H9 (cell line): Measurements from ENCODE around the gene CPNE5. TPM values are rescaled to one million over a fixed set of nuclear protein-coding genes. Genes with fewer than 3 reads are reported as not detected.

Experiments
- DNase-seq: peaks from one replicate; pipeline ENCODE4 v3.0.0-alpha.2; 2017
- H2AFZ ChIP-seq: one replicate; pipeline ENCODE4 v1.6.1; 2013; ENCODE audit warnings: mild to moderate bottlenecking, low read length, control low read depth, moderate library complexity
- H2AK5ac ChIP-seq: 2 replicates; pipeline ENCODE4 v1.6.1; 2013; ENCODE audit warnings: low read length, control low read depth, mixed read lengths; ENCODE audit not compliant: insufficient read length
- H2BK120ac ChIP-seq: one replicate; pipeline ENCODE4 v1.6.1; 2013; ENCODE audit warnings: low read depth, mild to moderate bottlenecking, low read length, control low read depth, inconsistent platforms; ENCODE audit not compliant: poor library complexity, severe bottlenecking
- H2BK12ac ChIP-seq: 2 replicates; pipeline ENCODE4 v1.6.1; 2013; ENCODE audit warnings: low read length, control low read depth, mixed read lengths, low read depth; ENCODE audit not compliant: insufficient read length
- H2BK15ac ChIP-seq: 2 replicates; pipeline ENCODE4 v1.6.1; 2013; ENCODE audit warnings: low read depth, low read length, control low read depth
- H2BK20ac ChIP-seq: one replicate; pipeline ENCODE4 v1.6.1; 2013; ENCODE audit warnings: low read depth, mild to moderate bottlenecking, low read length, control low read depth, inconsistent platforms; ENCODE audit not compliant: poor library complexity, severe bottlenecking
- H2BK5ac ChIP-seq: 2 replicates; pipeline ENCODE4 v1.6.1; 2013; ENCODE audit warnings: low read length, control low read depth, mixed read lengths; ENCODE audit not compliant: insufficient read length
- H3K14ac ChIP-seq: 2 replicates; pipeline ENCODE4 v1.6.1; 2013; ENCODE audit warnings: low read length, control low read depth; ENCODE audit not compliant: insufficient read depth
- H3K18ac ChIP-seq: 2 replicates; pipeline ENCODE4 v1.6.1; 2013; ENCODE audit warnings: low read depth, mild to moderate bottlenecking, mixed read lengths, low read length, control low read depth; ENCODE audit not compliant: insufficient read length
- H3K23ac ChIP-seq: 2 replicates; pipeline ENCODE4 v1.6.1; 2013; ENCODE audit warnings: low read length, control low read depth, mixed read lengths, low read depth; ENCODE audit not compliant: insufficient read length
- H3K23me2 ChIP-seq: 2 replicates; pipeline ENCODE4 v1.6.1; 2013; ENCODE audit warnings: low read depth, mild to moderate bottlenecking, mixed read lengths, low read length, control low read depth; ENCODE audit not compliant: insufficient read length, poor library complexity, severe bottlenecking
- H3K27ac ChIP-seq: 2 replicates; pipeline ENCODE4 v1.5.1; 2013; ENCODE audit warnings: low read length, control low read depth, mixed read lengths, low read depth; ENCODE audit not compliant: insufficient read length
- H3K27me3 ChIP-seq: 2 replicates; pipeline ENCODE4 v1.6.1; 2013; ENCODE audit warnings: low read length, control low read depth, inconsistent platforms; ENCODE audit not compliant: insufficient read depth
- H3K4ac ChIP-seq: 2 replicates; pipeline ENCODE4 v1.6.1; 2013; ENCODE audit warnings: low read depth, mild to moderate bottlenecking, control low read depth, inconsistent platforms, low read length, moderate library complexity
- H3K4me1 ChIP-seq: 2 replicates; pipeline ENCODE4 v1.6.1; 2013; ENCODE audit warnings: low read length, control low read depth, inconsistent platforms; ENCODE audit not compliant: insufficient read depth
- H3K4me2 ChIP-seq: 2 replicates; pipeline ENCODE4 v1.6.1; 2013; ENCODE audit warnings: low read length, control low read depth, mixed read lengths; ENCODE audit not compliant: insufficient read length, insufficient read depth
- H3K56ac ChIP-seq: 2 replicates; pipeline ENCODE4 v1.6.1; 2013; ENCODE audit warnings: low read depth, mild to moderate bottlenecking, mixed read lengths, low read length, control low read depth; ENCODE audit not compliant: insufficient read length
- H3K79me1 ChIP-seq: 2 replicates; pipeline ENCODE4 v1.6.1; 2013; ENCODE audit warnings: low read depth, mild to moderate bottlenecking, moderate library complexity, low read length, control low read depth, inconsistent platforms; ENCODE audit not compliant: insufficient read depth, poor library complexity, severe bottlenecking
- H3K79me2 ChIP-seq: 2 replicates; pipeline ENCODE4 v1.6.1; 2013; ENCODE audit warnings: low read length, control low read depth, inconsistent platforms; ENCODE audit not compliant: insufficient read depth
- H3K9ac ChIP-seq: 2 replicates; pipeline ENCODE4 v1.6.1; 2013; ENCODE audit warnings: low read length, control low read depth, mixed read lengths; ENCODE audit not compliant: insufficient read length; ENCODE audit errors: extremely low read depth
- H3K9me3 ChIP-seq: one replicate; pipeline ENCODE4 v1.6.1; 2013; ENCODE audit warnings: low read depth, low read length, inconsistent platforms; ENCODE audit not compliant: control insufficient read depth
- H3T11ph ChIP-seq: one replicate; pipeline ENCODE4 v1.6.1; 2013; ENCODE audit warnings: mild to moderate bottlenecking, low read length, control low read depth, inconsistent platforms
- H4K20me1 ChIP-seq: one replicate; pipeline ENCODE4 v1.6.1; 2013; ENCODE audit not compliant: control insufficient read depth, insufficient read length, insufficient read depth
- H4K5ac ChIP-seq: 2 replicates; pipeline ENCODE4 v1.6.1; 2013; ENCODE audit warnings: low read depth, mild to moderate bottlenecking, mixed read lengths, low read length, control low read depth; ENCODE audit not compliant: insufficient read length
- H4K8ac ChIP-seq: replicated peaks from 2 replicates; pipeline ENCODE4 v1.6.1; 2013; ENCODE audit warnings: low read length, control low read depth, mixed read lengths, low read depth; ENCODE audit not compliant: insufficient read length
- H4K91ac ChIP-seq: 2 replicates; pipeline ENCODE4 v1.6.1; 2013; ENCODE audit warnings: low read depth, mild to moderate bottlenecking, moderate library complexity, mixed read lengths, low read length, control low read depth; ENCODE audit not compliant: insufficient read length
- H3K27ac Mint-ChIP-seq, 3 experiments: 2 replicates in 2 of 3; 3 replicates in 1 of 3; pipeline ENCODE4 v1.8.0; 2020 to 2021; ENCODE audit warnings: mixed read lengths in 3 of 3, mild to moderate bottlenecking in 1 of 3, moderate library complexity in 1 of 3
- H3K27me3 Mint-ChIP-seq: 2 replicates; pipeline ENCODE4 v1.8.0; 2021; ENCODE audit warnings: low read depth, mild to moderate bottlenecking, moderate library complexity, mixed read lengths
- H3K36me3 Mint-ChIP-seq, 3 experiments: 2 replicates in 2 of 3; 3 replicates in 1 of 3; pipeline ENCODE4 v1.8.0; 2020 to 2021; ENCODE audit warnings: low read depth in 3 of 3, mixed read lengths in 3 of 3; ENCODE audit not compliant: insufficient read depth in 1 of 3
- H3K4me1 Mint-ChIP-seq, 2 experiments: 2 replicates each; pipeline ENCODE4 v1.8.0; 2020; ENCODE audit warnings: mixed read lengths in 2 of 2
- H3K4me3 Mint-ChIP-seq, 2 experiments: 2 replicates in 1 of 2; 3 replicates in 1 of 2; pipeline ENCODE4 v1.8.0; 2020 to 2021; ENCODE audit warnings: mild to moderate bottlenecking in 2 of 2, mixed read lengths in 2 of 2, moderate library complexity in 1 of 2
- H3K9me3 Mint-ChIP-seq, 2 experiments: 2 replicates in 1 of 2; 3 replicates in 1 of 2; pipeline ENCODE4 v1.8.0; 2020; ENCODE audit warnings: mild to moderate bottlenecking in 2 of 2, mixed read lengths in 2 of 2, moderate library complexity in 1 of 2
- WGBS: extraction: QIAGEN DNeasy Blood & Tissue Kit; methylation state at CpG from one replicate; pipeline ENCODE4 v1.1.7; 2013; ENCODE audit warnings: missing lambda C conversion rate, low lambda C conversion rate, mixed read lengths; ENCODE audit not compliant: insufficient read length; ENCODE audit errors: extremely low coverage; 5-methylcytosine and 5-hydroxymethylcytosine counted together
- total RNA-seq: library from RNA; stranded (reverse); gene quantifications from 2 replicates; pipeline ENCODE4 v1.2.1, GENCODE V29; 2021
- TF ChIP-seq, protein P1 (sequence below): fragments of 200-600 bp; sonication (generic); conservative IDR thresholded peaks from 3 replicates; pipeline ENCODE4 v1.8.0; 2021; ENCODE audit warnings: antibody characterized with exemption, mild to moderate bottlenecking

The CPNE5 gene
- total RNA-seq, 1 experiment from 2014 or later, result 0.52 TPM

DNA sequence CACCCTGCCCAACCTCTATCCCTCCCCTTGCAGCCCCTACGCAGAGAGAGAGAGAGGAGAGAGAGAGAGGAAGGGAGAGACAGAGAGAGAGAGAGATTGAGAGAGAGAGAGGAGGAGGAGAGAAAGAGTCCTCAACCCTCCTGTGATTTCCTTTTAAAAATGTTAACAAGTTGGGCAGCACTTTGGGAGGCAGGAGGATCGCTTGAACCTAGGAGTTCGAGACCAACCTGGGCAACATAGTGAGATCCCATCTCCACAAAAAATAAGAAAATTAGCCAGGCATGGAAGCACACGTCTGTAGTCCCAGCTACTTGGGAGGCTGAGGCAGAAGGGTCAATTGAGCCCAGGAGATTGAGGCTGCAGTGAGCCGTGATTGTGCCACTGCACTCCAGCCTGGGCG lies 30.1 kb downstream of the CPNE5 start:
- Mint-ChIP-seq H3K27me3 (peaks cover 57% of the 10 kb centered on the region), H3K4me1 (peaks cover 18 to 57% of the 10 kb centered on the region in 2 experiments), H3K9me3 (no peaks in the 10 kb centered on the region; a peak in 1 of 5 replicates), H3K4me3 (no peak overlapping the region), H3K27ac (no peak overlapping the region), H3K36me3 (no peaks in the 10 kb centered on the region)
- Histone ChIP-seq H2BK20ac (no peak overlapping the region), H3K79me1 (no peaks in the 10 kb centered on the region), H3K9me3 (no peaks in the 10 kb centered on the region), H3K79me2 (no peaks in the 10 kb centered on the region), H3K4me2 (no peak overlapping the region), H2AK5ac (no peak overlapping the region), H2BK5ac (no peak overlapping the region), H2AFZ (no peak overlapping the region), H3K23me2 (no peaks in the 10 kb centered on the region), H4K8ac (no peak overlapping the region), H3K18ac (no peak overlapping the region), H4K91ac (no peak overlapping the region), H4K5ac (no peak overlapping the region), H2BK120ac (no peak overlapping the region), H3K27me3 (no peaks in the 10 kb centered on the region), H3K4me1 (no peaks in the 10 kb centered on the region; the same call in 1 of the 2 replicates), H2BK12ac (no peak overlapping the region), H3K4ac (no peak overlapping the region), H3K56ac (no peak overlapping the region), H4K20me1 (no peaks in the 10 kb centered on the region), H3K9ac (no peak overlapping the region), H3K23ac (no peak overlapping the region), H3T11ph (no peak overlapping the region), H3K14ac (no peak overlapping the region), H2BK15ac (no peak overlapping the region), H3K27ac (no peak overlapping the region)
- WGBS, result no CpG with 5 or more reads among the region's 6 CpGs
- TF ChIP-seq, protein P1, sequence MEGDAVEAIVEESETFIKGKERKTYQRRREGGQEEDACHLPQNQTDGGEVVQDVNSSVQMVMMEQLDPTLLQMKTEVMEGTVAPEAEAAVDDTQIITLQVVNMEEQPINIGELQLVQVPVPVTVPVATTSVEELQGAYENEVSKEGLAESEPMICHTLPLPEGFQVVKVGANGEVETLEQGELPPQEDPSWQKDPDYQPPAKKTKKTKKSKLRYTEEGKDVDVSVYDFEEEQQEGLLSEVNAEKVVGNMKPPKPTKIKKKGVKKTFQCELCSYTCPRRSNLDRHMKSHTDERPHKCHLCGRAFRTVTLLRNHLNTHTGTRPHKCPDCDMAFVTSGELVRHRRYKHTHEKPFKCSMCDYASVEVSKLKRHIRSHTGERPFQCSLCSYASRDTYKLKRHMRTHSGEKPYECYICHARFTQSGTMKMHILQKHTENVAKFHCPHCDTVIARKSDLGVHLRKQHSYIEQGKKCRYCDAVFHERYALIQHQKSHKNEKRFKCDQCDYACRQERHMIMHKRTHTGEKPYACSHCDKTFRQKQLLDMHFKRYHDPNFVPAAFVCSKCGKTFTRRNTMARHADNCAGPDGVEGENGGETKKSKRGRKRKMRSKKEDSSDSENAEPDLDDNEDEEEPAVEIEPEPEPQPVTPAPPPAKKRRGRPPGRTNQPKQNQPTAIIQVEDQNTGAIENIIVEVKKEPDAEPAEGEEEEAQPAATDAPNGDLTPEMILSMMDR, result no peak
- DNase-seq, result no peak
